ENCODE data around the gene ZNF283. TPM values are rescaled to one million over a fixed set of nuclear protein-coding genes. Genes with fewer than 3 reads are reported as not detected.
A peak's percentile ranks its signal among the peaks of the same experiment; 100 is the strongest.

The ZNF283 gene
- total RNA-seq (2016; rRNA removed; fragmentation: Illumina TruSeq; extraction: Trizol) = 11.1 and 13.2 TPM in 2 replicates
- total RNA-seq (2016; cell fraction: cytosol; rRNA removed; fragmentation: Illumina TruSeq; extraction: Trizol; ENCODE audit: low read depth) = 1.6 and 1.9 TPM in 2 replicates
- total RNA-seq (2016; cell fraction: insoluble cytoplasmic fraction; rRNA removed; fragmentation: Illumina TruSeq; extraction: Trizol) = 11.4 and 13.3 TPM in 2 replicates
- total RNA-seq (2016; cell fraction: membrane; rRNA removed; fragmentation: Illumina TruSeq; extraction: Trizol) = 4.8 and 5.0 TPM in 2 replicates
- 15.9 and 20.2 TPM in 2 replicates for total RNA-seq (2016; cell fraction: nucleus; rRNA removed; fragmentation: Illumina TruSeq; extraction: Trizol)
- polyA plus RNA-seq (2011; rRNA removed) = 1.7 and 2.0 TPM in 2 replicates
- polyA plus RNA-seq (2011; cell fraction: cytosol; rRNA removed) = 0.50 and 1.1 TPM in 2 replicates
- 3.7 and 3.9 TPM in 2 replicates for polyA plus RNA-seq (2011; cell fraction: nucleus; rRNA removed)
- polyA plus RNA-seq (2012) = 2.0 and 3.4 TPM in 2 replicates
- 0.23 and 0.31 TPM in 2 replicates for polyA plus RNA-seq (2016; cell fraction: cytosol; fragmentation: Illumina TruSeq; extraction: Trizol; ENCODE audit: low read depth)
- 4.8 and 6.6 TPM in 2 replicates for polyA plus RNA-seq (2016; cell fraction: insoluble cytoplasmic fraction; fragmentation: Illumina TruSeq; extraction: Trizol; ENCODE audit: low read depth)
- 0.88 and 0.95 TPM in 2 replicates for polyA plus RNA-seq (2016; cell fraction: membrane; fragmentation: Illumina TruSeq; extraction: Trizol; ENCODE audit: low read depth)
- polyA plus RNA-seq (2016; cell fraction: nucleus; fragmentation: Illumina TruSeq; extraction: Trizol; ENCODE audit: insufficient read depth, low read depth) = 9.2 and 9.7 TPM in 2 replicates
- 3.7 and 5.8 TPM in 2 replicates for polyA minus RNA-seq (2011; rRNA and poly(A)+ RNA removed; ENCODE audit: low replicate concordance)
- polyA minus RNA-seq (2011; cell fraction: cytosol; rRNA and poly(A)+ RNA removed) = 2.0 and 2.1 TPM in 2 replicates
- 25.6 and 34.8 TPM in 2 replicates for polyA minus RNA-seq (2011; cell fraction: nucleus; rRNA and poly(A)+ RNA removed)
- percentile 71 among the genes with signal in this experiment for Bru-seq, nascent RNA
- BruChase-seq, experiment 1, labeled RNA remaining after a 6-hour chase = percentile 67 among the genes with signal in this experiment
- percentile 82 among the genes with signal in this experiment for BruChase-seq, experiment 2, labeled RNA remaining after a 2-hour chase
- long read RNA-seq, experiment 1, partial matches to known transcripts = 0 of 3 reads
- long read RNA-seq, experiment 1, other reads (novel, unspliced or antisense) = 3 of 3 reads
- long read RNA-seq, experiment 2, partial matches to known transcripts = 1 of 7 reads
- long read RNA-seq, experiment 2, other reads (novel, unspliced or antisense) = 6 of 7 reads

DNA sequence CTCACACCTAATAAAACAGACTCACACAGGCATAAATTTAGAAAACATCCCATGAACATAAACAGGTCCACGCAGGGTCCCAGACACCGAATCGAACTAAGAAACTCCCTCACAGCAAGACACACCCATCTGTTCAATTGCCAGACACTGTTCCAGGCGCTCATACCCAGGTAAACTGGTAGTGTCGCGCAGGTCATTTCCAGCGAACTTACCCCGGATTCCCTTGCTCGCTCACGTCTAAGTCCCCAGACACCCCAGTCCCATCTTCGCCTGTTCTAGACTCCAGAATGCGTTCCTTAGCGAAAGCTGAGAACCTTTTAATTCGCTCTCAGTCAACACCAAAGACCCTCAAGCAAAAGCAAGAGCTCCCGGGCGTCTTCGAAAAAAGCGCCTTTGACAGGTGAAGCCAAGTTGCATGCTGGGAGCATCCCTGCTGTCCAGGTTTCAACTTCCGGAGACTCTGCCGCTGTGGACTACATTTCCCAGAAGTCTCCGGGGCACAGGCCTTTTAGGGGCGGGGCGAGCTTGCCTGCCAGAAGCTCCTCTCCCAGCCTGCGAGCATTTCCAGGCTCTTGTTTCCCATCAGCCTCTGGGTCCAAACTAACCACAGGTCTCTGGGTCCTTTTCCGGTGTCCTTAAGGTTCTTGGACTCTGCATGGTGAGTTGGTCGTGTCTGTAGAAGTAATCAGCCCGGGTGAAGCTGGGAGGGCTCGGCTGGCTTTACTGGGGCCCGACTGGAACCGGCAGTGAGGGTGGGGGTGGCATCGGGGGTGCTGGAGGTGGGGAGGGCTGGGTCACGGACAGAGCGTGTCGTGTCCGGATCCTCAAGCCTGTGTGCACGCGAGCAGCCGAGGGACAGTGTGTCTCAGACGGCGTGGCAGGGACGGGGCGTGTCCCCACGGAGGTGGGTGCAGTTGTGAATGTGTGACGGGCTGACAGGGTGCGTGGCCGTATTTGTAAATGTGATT is at the start of gene ZNF283:
ZNF283 (plus strand) TSS at position 535 of the 968 bp plus-strand sequence. CDS start 6,184 bp downstream, outside the sequence.
- no peaks in the 10 kb centered on the region for H4K20me1 ChIP-seq (ENCODE audit: insufficient read depth, low read length)
- POLR2A ChIA-PET = interaction anchor here (0.6 to 1.6 kb wide), 8 partner anchors 16 to 776 kb away, joined by 3 to 12 read pairs (median 3); partner anchors contain the start of genes SMG9, ZNF180, ZNF230 and ZNF45
- TF ChIP-seq CREB1 (IDR thresholded peaks at IDR 0.05) = no peak
- peak; percentile 70 for TF ChIP-seq CREB1 (CRISPR knock-in tag; IDR thresholded peaks at IDR 0.05)
- peak; percentile 49; the same call in 1 of the 2 replicates for TF ChIP-seq TAF1 (CRISPR knock-in tag; IDR thresholded peaks at IDR 0.05)
- peak; percentile 67 for TF ChIP-seq IRF2 (CRISPR knock-in tag; IDR thresholded peaks at IDR 0.05)
- TF ChIP-seq SUZ12 (IDR thresholded peaks at IDR 0.05; ENCODE audit: low read depth, low read length) = peak; percentile 71
- TF ChIP-seq ZNF441 (CRISPR knock-in tag; IDR thresholded peaks at IDR 0.05; ENCODE audit: borderline replicate concordance) = 0 out of 2 replicates have a peak, but pooled peaks have one; percentile 14
- TF ChIP-seq KDM5B (CRISPR knock-in tag; IDR thresholded peaks at IDR 0.05; ENCODE audit: borderline replicate concordance) = peak; percentile 31; the same call in 1 of the 2 replicates
- TF ChIP-seq PHF20 (CRISPR knock-in tag; IDR thresholded peaks at IDR 0.05) = peak; percentile 74
- TF ChIP-seq, protein P1, sequence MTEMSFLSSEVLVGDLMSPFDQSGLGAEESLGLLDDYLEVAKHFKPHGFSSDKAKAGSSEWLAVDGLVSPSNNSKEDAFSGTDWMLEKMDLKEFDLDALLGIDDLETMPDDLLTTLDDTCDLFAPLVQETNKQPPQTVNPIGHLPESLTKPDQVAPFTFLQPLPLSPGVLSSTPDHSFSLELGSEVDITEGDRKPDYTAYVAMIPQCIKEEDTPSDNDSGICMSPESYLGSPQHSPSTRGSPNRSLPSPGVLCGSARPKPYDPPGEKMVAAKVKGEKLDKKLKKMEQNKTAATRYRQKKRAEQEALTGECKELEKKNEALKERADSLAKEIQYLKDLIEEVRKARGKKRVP (CRISPR knock-in tag; IDR thresholded peaks at IDR 0.05) = 0 out of 4 replicates have a peak, but pooled peaks of 1 of the 2 experiments have one; percentile 11
- peak; percentile 98 for TF ChIP-seq THAP11 (CRISPR knock-in tag; IDR thresholded peaks at IDR 0.05)
- peak; percentile 40 for TF ChIP-seq XRCC5 (optimal IDR thresholded peaks at IDR 0.05; ENCODE audit: low read length)
- peak; percentile 85 for TF ChIP-seq HCFC1 (IDR thresholded peaks at IDR 0.05; ENCODE audit: low read depth, low read length)
- TF ChIP-seq, protein P2, sequence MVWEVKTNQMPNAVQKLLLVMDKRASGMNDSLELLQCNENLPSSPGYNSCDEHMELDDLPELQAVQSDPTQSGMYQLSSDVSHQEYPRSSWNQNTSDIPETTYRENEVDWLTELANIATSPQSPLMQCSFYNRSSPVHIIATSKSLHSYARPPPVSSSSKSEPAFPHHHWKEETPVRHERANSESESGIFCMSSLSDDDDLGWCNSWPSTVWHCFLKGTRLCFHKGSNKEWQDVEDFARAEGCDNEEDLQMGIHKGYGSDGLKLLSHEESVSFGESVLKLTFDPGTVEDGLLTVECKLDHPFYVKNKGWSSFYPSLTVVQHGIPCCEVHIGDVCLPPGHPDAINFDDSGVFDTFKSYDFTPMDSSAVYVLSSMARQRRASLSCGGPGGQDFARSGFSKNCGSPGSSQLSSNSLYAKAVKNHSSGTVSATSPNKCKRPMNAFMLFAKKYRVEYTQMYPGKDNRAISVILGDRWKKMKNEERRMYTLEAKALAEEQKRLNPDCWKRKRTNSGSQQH (CRISPR knock-in tag; IDR thresholded peaks at IDR 0.05; ENCODE audit: low read depth) = 0 out of 2 replicates have a peak, but pooled peaks have one; percentile 11
- TF ChIP-seq ZNF572 (CRISPR knock-in tag; IDR thresholded peaks at IDR 0.05) = 0 out of 2 replicates have a peak, but pooled peaks have one; percentile 11
- no peak for TF ChIP-seq ZNF709 (CRISPR knock-in tag; IDR thresholded peaks at IDR 0.05)
- TF ChIP-seq NFYC (CRISPR knock-in tag; IDR thresholded peaks at IDR 0.05) = no peak
- TF ChIP-seq GABPB1 (CRISPR knock-in tag; IDR thresholded peaks at IDR 0.05) = peak; percentile 92

More for the DNA sequence above, at the start of gene ZNF283:
- BruUV-seq (replicated peaks) = no TSS peak
- peak; percentile 99 for ATAC-seq
- peak within 1 kb of the TSS; percentile 51 for H3K27ac ChIP-seq (ENCODE audit: extremely low read length, insufficient read depth, low read length)
- DNase-seq (ENCODE audit: low spot score) = peak; percentile 87
- WGBS (ENCODE audit: low lambda C conversion rate) = 30% methylated on average over 42 of the region's 46 CpGs
- H3K4me2 ChIP-seq (ENCODE audit: low read depth, low read length) = peak within 1 kb of the TSS; percentile 72
- peak within 1 kb of the TSS; percentile 71 to 91 (median 81) for H3K4me3 ChIP-seq (replicated peaks in 1 of 3; ENCODE audit: insufficient read depth in 1 of 3, low read depth in 2 of 3, low read length in 3 of 3)
- intact Hi-C loops (cut with micrococcal nuclease; ENCODE audit: unreplicated experiment) (loop anchor here (10.0 kb wide), 1 partner anchor 108 kb away; the partner anchor contains the start of gene ZNF45), in situ Hi-C loops (cut with HindIII; ENCODE audit: extremely low pct_ligation_motif_present, low pct_unique_long_range_greater_than_20kb) (no loop called here)
- H3K36me3 ChIP-seq (replicated peaks in 1 of 2; ENCODE audit: control insufficient read depth in 1 of 2, insufficient read depth in 2 of 2, low read length in 2 of 2) = peaks cover 2 to 10% of the 10 kb centered on the region in 2 experiments; a peak in 3 of 5 replicates
- peak within 1 kb of the TSS; percentile 48 for H2AFZ ChIP-seq (ENCODE audit: low read length)
- FAIRE-seq = peak; percentile 58
- H3K4me1 ChIP-seq (ENCODE audit: insufficient read depth, low read length) = peaks cover 5% of the 10 kb centered on the region; the same call in 1 of the 2 replicates
- no peaks in the 10 kb centered on the region for H3K9me3 ChIP-seq (ENCODE audit: low read length)
- CTCF ChIA-PET (ENCODE audit: low intra/inter-chr PET ratio, low total read pairs) = no interaction called here
- no peaks in the 10 kb centered on the region; a peak in 2 of 5 replicates for H3K27me3 ChIP-seq (ENCODE audit: control insufficient read depth in 1 of 2, insufficient read depth in 2 of 2, low read length in 2 of 2)
- peak within 1 kb of the TSS; percentile 73 for H3K9ac ChIP-seq (ENCODE audit: insufficient read depth, low read depth, low read length)
- H3K79me2 ChIP-seq (ENCODE audit: insufficient read depth, low read length) = no peaks in the 10 kb centered on the region

Data from HepG2 (cell line).